Activated CD4-positive, CD25-positive, alpha-beta regulatory T cell (primary cell): ENCODE results near the gene CYP27B1.

Source experiments
- DNase-seq, 4 experiments: peaks; one replicate each; lab custom pipeline; 2025; lab: John Stamatoyannopoulos, UW

The CYP27B1 gene

DNA sequence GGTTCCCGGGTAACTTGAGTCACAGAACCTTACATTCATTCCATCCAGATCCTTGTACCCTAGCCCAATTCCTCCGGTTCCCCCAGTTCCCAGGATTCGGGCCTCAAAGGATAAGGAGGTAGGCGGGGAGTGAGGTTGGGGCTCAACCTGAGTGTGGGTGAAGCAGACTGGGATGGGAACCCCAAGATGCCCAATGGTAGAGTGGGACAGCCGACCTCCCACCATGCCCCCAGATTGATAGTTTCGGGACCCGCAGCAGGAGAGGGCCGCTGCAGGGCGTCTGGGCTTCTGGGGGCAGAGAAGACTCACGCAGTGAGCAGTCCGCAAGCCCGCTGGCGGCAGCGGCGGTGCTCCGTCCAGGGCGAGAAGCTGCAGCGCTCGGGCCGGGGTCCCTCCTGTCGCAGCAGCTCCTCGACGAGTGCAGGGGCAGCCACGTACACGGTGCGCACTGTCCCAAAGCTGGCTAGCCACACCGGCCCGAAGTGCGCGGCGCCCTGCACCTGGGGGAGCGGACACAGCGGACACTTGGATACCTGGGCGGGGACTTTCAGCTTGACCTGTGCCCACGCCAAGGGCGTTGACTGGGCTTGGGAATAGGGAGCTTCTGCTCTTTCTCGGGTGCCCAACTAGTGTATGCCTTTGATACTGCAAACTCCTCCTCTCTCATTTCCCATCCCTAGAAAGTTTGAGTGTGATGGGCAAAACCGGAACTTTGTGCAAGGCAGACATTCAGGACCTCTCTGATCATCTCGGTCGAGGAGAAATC is 997 bp downstream of the CYP27B1 start:
- no peak for DNase-seq

DNA sequence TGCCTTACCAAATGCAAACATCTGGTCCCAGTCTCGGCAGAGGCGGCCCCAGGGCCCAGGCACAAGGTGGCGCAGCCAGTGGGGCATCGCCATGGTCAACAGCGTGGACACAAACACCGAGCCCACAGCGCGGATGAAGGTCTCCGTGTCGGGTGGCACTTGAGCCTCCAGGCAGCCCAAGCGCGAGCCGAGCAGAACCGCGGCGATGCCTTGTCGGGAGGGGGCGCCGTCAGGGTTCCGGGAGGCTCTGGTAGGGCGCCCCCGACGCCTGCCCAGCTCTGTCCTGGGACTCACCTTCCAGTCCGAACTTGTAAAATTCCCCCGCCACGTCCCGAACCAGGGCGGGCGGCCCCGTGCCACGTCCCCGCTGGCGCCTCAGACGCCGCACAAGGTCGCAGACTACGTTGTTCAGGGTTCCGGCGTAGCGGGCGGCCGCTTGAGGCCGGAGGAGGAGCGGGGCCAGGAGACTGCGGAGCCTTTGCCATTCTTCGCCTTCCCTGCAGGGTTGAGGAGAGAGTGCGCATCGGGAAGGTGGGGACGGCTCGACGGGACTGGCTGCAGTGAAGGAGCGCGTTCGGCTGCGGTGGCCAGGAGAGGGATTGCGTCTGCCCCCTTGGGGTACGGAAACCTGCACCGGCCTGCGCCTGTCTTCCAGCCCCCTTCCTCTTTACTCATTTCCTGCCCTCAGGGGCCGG is 1.7 kb downstream of the CYP27B1 start:
- DNase-seq, result peak in 3 of 4 experiments; percentile 28 to 41 (median 30)

DNA sequence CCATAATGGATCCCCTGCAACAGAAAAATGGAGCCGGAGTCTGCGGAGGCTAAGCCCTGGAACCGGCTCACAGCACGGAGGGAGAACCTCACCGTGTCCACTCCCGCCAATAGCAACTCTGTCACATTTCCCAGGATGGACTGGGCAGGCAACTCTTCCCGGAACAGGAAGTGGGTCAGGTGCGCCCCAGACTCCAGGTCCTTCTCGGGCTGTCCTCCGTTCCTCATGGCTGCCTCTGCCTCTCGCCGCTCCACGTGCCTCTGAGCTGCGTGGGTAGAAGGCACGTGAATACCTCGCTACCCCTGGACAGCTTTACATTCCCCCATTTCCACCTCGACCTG is 2.2 kb downstream of the CYP27B1 start:
- DNase-seq, result no peak

DNA sequence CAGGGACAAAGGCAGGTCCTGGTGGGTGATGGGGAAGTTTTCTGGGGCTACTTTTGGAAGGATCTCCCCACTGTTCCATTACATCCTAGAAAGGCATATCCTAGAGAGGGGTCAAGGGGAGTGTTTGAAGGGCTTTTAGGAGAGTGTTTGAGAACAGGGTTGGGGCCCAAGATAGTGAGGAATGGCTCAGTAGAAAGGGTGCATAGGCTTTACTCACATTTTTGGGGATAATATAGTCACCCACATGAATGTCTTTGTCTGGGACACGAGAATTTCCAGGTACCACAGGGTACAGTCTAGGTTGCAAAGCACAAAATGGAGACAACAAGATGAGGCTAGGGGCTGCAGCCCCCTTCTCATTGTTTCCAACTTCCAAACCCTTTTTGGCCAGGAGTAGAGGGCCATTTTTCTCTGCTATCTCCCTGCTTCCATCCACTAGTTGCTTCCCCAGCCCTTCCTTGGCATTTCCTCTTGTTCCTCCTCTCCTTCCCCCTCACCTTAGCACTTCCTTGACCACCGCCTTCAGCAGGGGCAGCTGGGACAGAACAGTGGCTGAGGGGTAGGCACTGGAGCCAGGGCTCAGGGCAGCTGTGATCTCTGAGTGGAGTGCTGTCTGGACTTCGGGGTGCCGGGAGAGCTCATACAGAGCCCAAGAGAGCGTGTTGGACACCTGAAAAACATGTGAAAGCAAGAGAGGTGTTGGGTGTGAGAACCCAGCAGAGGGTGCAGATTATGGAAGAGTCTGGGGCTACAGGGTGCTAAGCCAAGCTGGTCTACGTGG is 2.8 kb downstream of the CYP27B1 start:
- no peak for DNase-seq

- DNase-seq, result no peak
Measured at GRCh38 chr12:57762463-57762862, 4.4 kb downstream of the CYP27B1 start.

DNA sequence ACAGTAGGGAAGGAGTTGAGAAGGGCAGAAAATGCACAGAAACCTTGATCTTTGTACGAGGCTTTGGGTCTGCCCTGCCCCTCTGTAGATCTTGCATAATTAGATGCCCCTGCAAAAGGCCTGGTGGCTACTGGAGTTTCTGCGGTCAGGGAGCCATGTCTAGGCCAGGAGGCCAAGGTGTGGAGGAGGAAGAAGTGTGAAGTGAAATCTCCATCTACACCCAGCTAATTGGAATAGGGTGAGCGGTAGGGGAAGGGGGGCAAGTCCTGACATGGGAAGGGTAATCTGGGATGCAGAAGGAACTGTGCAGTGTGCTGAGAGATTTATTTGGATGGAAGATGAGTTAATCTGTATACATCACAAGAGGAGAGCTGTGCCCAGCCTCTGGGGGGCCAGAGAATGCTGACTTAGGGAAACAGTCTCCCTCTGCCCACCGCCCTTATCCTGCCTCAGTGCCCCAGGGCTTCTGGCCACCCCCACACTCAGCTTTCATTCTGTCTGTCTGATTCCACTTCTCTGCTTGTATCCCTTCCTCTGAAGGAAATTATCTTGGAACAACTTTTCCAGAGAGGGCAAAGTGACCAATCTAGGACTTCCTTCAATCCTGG is 5.4 kb downstream of the CYP27B1 start:
- no peak for DNase-seq

DNA sequence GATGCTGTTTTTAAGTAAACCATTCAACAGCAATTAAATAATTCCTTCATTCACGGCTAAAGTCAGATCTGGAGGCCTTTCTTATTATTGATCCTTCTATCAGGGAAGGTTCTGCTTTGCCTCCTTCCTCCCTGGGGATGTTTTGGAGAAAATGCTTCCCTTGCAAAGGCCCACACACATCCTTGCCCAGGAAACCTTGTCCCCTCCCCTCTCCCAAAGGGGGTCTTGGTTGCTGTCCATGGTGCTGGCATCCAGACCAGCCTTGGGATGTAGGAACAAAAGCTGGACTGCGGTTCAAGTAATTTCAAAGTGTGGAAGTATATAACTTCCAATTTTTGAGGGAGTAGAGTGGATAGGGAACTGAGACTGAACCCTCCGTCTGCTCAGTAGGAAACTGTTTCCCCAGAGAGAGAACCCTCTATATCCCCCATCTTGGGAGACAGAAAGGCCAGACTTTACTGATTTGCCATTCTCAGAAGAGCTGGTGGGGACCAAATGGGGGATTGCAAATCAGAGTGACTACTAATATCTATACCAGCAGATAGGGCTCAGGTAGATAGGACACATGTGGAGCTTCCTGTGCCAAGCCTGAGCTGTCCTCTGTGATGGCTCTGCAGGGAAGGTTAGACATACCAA is 6.4 kb downstream of the CYP27B1 start:
- DNase-seq, result no peak

- no peak for DNase-seq
Measured at GRCh38 chr12:57759360-57759980, 7.4 kb downstream of the CYP27B1 start.

DNA sequence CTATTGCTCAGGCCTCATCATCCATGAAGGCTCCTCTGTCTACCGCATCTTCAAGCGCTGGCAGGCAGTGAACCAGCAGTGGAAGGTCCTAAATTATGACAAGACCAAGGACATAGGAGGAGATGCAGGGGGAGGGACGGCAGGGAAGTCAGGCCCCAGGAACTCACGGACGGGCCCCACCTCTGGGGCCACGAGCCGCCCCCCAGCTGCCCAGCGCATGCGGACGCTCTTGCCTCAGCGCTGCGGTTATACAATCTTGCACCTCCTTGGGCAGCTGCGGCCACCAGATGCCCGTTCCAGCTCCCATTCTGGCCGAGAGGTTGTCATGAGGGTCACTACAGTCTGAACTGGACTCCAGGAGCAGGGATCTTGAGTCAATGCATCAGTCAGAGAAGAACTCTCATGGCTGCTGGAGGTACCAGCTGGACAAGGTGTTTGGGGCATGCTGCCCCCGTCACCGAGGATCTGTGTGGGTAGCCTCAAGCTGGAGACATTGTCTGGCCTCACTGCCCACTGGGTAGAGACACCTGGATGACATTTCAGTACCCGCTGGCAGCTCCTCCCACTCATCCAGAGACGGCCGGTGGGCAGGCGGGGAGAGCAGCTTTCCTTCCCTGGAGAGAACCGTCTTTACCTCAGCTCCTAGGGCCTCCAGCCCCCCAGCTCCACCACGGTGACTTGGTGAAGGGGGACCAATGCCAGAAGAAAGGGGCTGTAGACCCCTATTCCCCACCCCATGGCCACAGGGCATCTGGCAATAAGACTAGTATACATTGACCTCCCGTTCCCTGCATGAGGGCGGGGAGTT is 8.1 kb downstream of the CYP27B1 start:
- no peak for DNase-seq

GRCh38 chr12:57757771-57758170 is 9.1 kb downstream of the CYP27B1 start:
- DNase-seq, result no peak

GRCh38 chr12:57756406-57757341 is 10.2 kb downstream of the CYP27B1 start:
- peak; percentile 35 to 43 (median 40) for DNase-seq

DNA sequence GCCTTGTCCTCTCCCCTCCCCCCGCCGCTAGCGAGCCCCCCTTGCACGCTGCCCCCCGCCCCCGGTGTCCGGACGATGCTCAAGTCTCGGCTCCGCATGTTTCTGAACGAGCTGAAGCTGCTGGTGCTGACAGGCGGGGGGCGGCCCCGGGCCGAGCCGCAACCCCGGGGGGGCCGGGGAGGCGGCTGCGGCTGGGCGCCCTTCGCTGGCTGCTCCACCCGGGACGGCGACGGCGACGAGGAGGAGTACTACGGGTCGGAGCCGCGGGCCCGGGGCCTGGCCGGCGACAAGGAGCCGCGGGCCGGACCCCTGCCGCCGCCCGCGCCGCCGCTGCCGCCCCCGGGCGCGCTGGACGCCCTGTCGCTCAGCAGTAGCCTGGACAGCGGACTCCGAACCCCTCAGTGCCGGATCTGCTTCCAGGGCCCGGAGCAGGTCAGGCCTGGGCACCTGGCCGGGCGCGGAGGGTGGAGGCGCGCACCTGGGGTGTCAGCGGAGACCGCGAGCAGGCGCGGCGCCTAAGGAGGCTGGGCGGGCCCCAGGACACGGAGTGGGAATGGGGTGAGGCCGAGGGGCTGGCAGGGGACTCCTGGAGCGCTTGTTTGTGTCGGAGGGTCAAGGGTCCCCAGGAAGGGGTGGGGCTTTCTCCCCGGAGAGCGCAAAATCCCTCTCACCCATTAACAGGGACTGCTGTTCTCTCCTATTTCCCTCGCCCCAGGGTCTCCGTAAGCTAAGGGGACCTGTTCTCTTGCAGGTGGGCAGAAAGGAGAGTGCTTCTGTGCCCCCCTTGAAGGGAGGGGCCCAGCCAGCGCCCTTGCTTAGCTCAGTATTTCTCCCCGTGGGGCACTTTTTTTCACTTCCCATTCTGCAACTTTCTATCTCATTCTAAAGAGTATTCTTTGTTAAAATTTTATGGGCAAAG is 11.2 kb downstream of the CYP27B1 start:
- DNase-seq, result peak in 2 of 4 experiments; percentile 26 to 28

DNA sequence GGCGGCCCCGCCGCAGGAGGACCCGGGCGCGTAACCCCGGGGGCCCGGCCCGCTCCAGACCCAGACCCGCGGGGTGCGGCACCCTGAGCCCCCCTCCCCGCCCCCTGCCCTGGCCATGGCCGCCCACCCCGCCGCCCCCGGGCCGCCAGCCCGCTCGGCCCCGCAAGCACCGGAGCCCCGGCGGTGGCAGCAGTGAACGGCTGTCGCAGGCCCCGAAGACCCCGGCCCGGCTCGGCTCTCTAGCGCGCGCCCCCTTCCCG is 11.8 kb downstream of the CYP27B1 start:
- no peak for DNase-seq

DNA sequence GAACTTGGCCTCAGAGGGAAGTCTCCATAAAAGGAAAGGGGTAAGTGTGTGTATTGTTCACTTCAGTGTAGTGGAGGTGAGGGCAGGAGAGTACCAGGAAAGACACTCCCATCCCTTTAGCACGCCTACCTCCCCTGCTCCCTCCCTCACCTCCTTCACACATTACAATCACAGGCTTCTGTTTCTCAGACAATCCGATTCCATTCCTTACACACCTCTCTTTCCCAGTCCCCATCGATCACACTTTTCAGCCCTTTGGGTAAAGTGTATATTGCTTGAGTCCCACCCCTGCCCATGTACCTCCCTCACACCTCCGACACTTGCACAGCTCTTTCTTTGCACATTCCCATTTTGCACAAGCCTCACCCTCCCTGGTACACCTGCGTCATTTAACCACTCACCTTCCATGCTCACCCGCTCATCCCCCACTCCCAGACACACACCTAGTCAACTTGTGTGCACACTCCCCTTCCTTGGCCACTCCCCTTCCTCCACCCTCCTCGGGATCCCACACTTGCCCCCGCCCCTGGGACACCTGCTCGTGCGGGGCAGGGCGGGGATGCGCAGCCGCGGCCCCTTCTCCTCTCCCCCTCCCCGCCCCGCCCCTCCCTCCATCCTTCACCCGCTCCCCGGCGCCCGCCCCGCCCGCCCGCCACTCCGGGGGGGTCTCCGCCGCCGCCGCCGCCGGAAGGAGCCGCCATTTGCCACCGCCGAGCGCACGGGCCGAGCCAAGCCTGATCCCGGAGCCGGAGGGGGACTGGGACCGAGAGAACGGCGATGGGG is 12.3 kb downstream of the CYP27B1 start, which contains the start of gene MARCHF9:
TSS of gene MARCHF9 (plus strand) at position 693 of the 783 bp plus-strand sequence. CDS start 426 bp downstream, outside the sequence.
- DNase-seq, result peak; percentile 57 to 75 (median 64)

DNA sequence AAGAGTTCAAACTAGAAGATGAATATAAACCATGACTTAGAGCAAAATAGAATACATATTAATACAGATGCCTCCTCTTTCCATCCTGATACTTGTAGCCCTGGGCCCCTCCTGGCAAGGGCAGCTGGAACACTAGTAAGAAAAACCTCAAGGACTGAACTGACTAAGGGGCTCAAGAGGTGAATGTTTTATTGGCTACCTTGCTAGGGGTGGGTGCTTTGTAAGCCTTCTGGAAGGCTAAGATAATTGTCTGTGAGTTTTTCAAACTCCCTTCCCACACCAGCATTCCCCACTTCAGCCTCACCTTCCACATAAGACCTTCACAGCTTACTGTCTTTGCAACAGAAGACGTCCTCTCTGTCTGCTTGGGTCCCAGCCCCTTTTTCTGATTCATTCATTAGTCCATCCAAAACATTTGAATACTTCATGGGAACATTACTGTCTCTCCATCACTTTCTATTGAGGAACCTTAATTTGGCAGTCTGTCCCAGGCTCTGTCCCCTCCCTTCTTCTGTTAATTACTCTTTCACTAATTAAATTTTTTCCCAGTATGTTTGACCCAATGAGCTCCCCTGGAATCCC is 13.0 kb downstream of the CYP27B1 start:
- DNase-seq, result no peak

DNA sequence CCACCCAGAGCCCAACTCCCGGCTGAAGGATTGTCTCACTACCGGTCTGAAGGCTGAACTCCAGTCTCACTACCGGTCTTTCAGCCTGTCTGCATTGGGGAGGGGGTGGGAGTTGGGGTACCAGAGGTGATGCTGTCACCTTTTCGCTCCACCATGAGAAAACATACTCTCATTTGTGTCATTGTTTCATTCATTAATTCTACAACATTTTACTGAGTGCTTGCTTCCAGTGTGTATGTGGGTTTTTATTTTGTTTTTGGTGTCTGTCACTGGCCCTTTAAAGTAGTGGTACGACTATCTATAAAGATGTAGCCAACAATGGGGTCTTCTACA is 14.2 kb downstream of the CYP27B1 start:
- DNase-seq, result no peak
